ENCODE results near the gene SNRNP35. TPM values are rescaled to one million over a fixed set of nuclear protein-coding genes. Genes with fewer than 3 reads are reported as not detected.
"Not testable (repeated sequence)": the region's sequence is repeated elsewhere in the genome, so short reads cannot be mapped to it uniquely, and the experiment has no call there.

Gene SNRNP35
- total RNA-seq, 1 experiment from 2014 or later = 18.0 TPM

DNA sequence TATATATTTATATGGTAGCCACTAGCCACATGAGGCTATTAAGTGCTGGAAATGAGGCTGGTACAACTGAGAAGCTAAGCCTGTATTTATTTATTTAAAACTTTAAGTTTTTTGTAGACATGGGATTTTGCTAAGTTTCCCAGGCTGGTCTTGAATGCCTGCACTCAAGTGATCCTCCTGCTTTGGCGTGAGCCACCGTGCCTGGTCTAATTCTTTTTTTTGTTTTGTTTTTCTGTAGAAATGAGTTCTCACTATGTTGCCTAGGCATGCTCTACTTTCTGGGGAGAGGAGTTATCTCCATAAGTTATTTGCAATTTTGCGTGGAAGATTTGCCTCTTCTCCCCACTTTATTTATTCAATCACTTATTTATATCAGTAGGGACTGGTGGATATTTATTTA, 4.8 kb upstream of the SNRNP35 start:
- H3K36me3 Mint-ChIP-seq (ENCODE audit: insufficient read depth, unreplicated experiment) = peaks cover 5% of the 10 kb centered on the region
- CTCF ChIA-PET = no interaction called here
- no peaks in the 10 kb centered on the region for H3K4me1 Mint-ChIP-seq (ENCODE audit: insufficient read depth, unreplicated experiment)
- H3K9me3 Mint-ChIP-seq (ENCODE audit: unreplicated experiment) = no peaks in the 10 kb centered on the region
- BruUV-seq (replicated peaks) = no TSS peak
- no peak for DNase-seq (ENCODE audit: unreplicated experiment)
- H3K27ac Mint-ChIP-seq (ENCODE audit: low read depth, unreplicated experiment) = no peak overlapping the region
- intact Hi-C loops (cut with micrococcal nuclease) = no loop called here
- H3K27me3 Mint-ChIP-seq (ENCODE audit: insufficient read depth, unreplicated experiment) = no peaks in the 10 kb centered on the region
- POLR2A ChIA-PET = no interaction called here
- H3K4me3 Mint-ChIP-seq (ENCODE audit: unreplicated experiment) = no peak overlapping the region
- TF ChIP-seq, protein P1, sequence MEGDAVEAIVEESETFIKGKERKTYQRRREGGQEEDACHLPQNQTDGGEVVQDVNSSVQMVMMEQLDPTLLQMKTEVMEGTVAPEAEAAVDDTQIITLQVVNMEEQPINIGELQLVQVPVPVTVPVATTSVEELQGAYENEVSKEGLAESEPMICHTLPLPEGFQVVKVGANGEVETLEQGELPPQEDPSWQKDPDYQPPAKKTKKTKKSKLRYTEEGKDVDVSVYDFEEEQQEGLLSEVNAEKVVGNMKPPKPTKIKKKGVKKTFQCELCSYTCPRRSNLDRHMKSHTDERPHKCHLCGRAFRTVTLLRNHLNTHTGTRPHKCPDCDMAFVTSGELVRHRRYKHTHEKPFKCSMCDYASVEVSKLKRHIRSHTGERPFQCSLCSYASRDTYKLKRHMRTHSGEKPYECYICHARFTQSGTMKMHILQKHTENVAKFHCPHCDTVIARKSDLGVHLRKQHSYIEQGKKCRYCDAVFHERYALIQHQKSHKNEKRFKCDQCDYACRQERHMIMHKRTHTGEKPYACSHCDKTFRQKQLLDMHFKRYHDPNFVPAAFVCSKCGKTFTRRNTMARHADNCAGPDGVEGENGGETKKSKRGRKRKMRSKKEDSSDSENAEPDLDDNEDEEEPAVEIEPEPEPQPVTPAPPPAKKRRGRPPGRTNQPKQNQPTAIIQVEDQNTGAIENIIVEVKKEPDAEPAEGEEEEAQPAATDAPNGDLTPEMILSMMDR (IDR thresholded peaks at IDR 0.05; ENCODE audit: unreplicated experiment) = no peak

GRCh38 chr12:123463174-123463573, 5.2 kb downstream of the SNRNP35 start:
- intact Hi-C loops (cut with micrococcal nuclease); BruUV-seq (replicated peaks); H3K9me3 Mint-ChIP-seq (ENCODE audit: unreplicated experiment); DNase-seq (ENCODE audit: unreplicated experiment); H3K27me3 Mint-ChIP-seq (ENCODE audit: insufficient read depth, unreplicated experiment); H3K27ac Mint-ChIP-seq (ENCODE audit: low read depth, unreplicated experiment); H3K4me3 Mint-ChIP-seq (ENCODE audit: unreplicated experiment): not testable (repeated sequence)
- peaks cover 14% of the 10 kb centered on the region for H3K4me1 Mint-ChIP-seq (ENCODE audit: insufficient read depth, unreplicated experiment)
- ChIA-PET CTCF (interaction anchor here (0.6 kb wide), 1 partner anchor 101 kb away, joined by 3 read pairs; no protein-coding TSS in a partner anchor), POLR2A (interaction anchor here (0.6 kb wide), 1 partner anchor 54 kb away, joined by 5 read pairs; no protein-coding TSS in a partner anchor)
- H3K36me3 Mint-ChIP-seq (ENCODE audit: insufficient read depth, unreplicated experiment) = peaks cover 76% of the 10 kb centered on the region

DNA sequence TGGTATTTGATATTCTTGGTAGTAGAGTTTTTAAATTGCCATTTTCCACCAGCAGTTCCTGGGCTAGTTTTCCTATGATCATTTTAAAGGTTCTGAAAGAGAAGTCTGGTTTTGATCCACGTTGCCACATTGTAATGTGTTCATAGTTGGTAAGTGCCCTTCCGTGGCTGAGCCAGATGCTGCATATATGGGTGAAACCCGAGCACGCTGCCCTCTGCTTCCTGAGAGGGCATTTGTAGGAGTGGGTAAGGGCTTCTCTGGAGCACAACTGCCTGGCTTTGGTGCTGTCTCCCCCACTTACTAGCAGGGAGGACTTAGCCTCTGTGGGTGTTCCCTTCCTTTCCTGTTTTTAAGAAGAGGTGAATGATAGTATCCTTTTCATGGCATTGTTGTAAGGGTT, 7.1 kb downstream of the SNRNP35 start:
- no TSS peak for BruUV-seq (replicated peaks)
- ChIA-PET POLR2A (no interaction called here), CTCF (no interaction called here)
- TF ChIP-seq, protein P1 (IDR thresholded peaks at IDR 0.05; ENCODE audit: unreplicated experiment) = no peak
- Mint-ChIP-seq H3K4me3 (ENCODE audit: unreplicated experiment) (no peak overlapping the region), H3K9me3 (ENCODE audit: unreplicated experiment) (no peaks in the 10 kb centered on the region), H3K4me1 (ENCODE audit: insufficient read depth, unreplicated experiment) (peaks cover 8% of the 10 kb centered on the region), H3K27ac (ENCODE audit: low read depth, unreplicated experiment) (no peak overlapping the region), H3K27me3 (ENCODE audit: insufficient read depth, unreplicated experiment) (no peaks in the 10 kb centered on the region), H3K36me3 (ENCODE audit: insufficient read depth, unreplicated experiment) (peaks cover 63% of the 10 kb centered on the region)
- DNase-seq (ENCODE audit: unreplicated experiment) = no peak
- intact Hi-C loops (cut with micrococcal nuclease) = no loop called here

GRCh38 chr12:123468786-123469185, 10.8 kb downstream of the SNRNP35 start:
- H3K9me3 Mint-ChIP-seq (ENCODE audit: unreplicated experiment) = no peaks in the 10 kb centered on the region
- H3K4me3 Mint-ChIP-seq (ENCODE audit: unreplicated experiment) = no peak overlapping the region
- no peaks in the 10 kb centered on the region for H3K27me3 Mint-ChIP-seq (ENCODE audit: insufficient read depth, unreplicated experiment)
- CTCF ChIA-PET = interaction anchor here (0.7 to 1.0 kb wide), 2 partner anchors 9 to 151 kb away, joined by 3 read pairs; no protein-coding TSS in a partner anchor
- no peak overlapping the region for H3K27ac Mint-ChIP-seq (ENCODE audit: low read depth, unreplicated experiment)
- BruUV-seq (replicated peaks) = no TSS peak
- DNase-seq (ENCODE audit: unreplicated experiment) = no peak
- peaks cover 65% of the 10 kb centered on the region for H3K36me3 Mint-ChIP-seq (ENCODE audit: insufficient read depth, unreplicated experiment)
- TF ChIP-seq, protein P1 (IDR thresholded peaks at IDR 0.05; ENCODE audit: unreplicated experiment) = no peak
- intact Hi-C loops (cut with micrococcal nuclease) = no loop called here
- POLR2A ChIA-PET = interaction anchor here (1.0 kb wide), 1 partner anchor 9 kb away, joined by 3 read pairs; no protein-coding TSS in a partner anchor
- H3K4me1 Mint-ChIP-seq (ENCODE audit: insufficient read depth, unreplicated experiment) = no peaks in the 10 kb centered on the region

DNA sequence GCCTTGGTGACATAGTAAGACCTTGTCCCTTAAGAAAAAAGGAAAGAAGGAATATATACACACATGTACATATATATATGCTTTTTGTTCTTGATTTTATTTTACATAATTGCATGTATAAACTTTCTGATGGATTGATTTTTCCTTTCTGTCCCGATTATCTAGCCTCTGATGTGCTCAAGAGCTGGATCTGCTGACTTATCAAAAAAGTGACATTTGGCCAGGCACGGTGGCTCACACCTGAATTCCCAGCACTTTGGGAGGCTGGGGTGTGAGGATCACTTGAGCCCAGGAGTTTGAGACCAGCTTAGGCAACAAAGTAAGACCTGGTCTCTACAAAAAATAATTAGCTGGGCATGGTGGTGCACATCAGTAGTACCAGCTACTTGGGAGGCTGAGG, 12.0 kb downstream of the SNRNP35 start:
- no peak overlapping the region for H3K4me3 Mint-ChIP-seq (ENCODE audit: unreplicated experiment)
- intact Hi-C loops (cut with micrococcal nuclease) = no loop called here
- H3K27ac Mint-ChIP-seq (ENCODE audit: low read depth, unreplicated experiment) = no peak overlapping the region
- ChIA-PET CTCF (interaction anchor here (0.7 kb wide), 1 partner anchor 112 kb away, joined by 3 read pairs; no protein-coding TSS in a partner anchor), POLR2A (interaction anchor here (0.6 to 0.8 kb wide), 3 partner anchors 24 to 417 kb away, joined by 3 to 4 read pairs (median 3); no protein-coding TSS in a partner anchor)
- TF ChIP-seq, protein P1 (IDR thresholded peaks at IDR 0.05; ENCODE audit: unreplicated experiment) = no peak
- BruUV-seq (replicated peaks) = no TSS peak
- no peaks in the 10 kb centered on the region for H3K9me3 Mint-ChIP-seq (ENCODE audit: unreplicated experiment)
- no peaks in the 10 kb centered on the region for H3K4me1 Mint-ChIP-seq (ENCODE audit: insufficient read depth, unreplicated experiment)
- H3K27me3 Mint-ChIP-seq (ENCODE audit: insufficient read depth, unreplicated experiment) = no peaks in the 10 kb centered on the region
- H3K36me3 Mint-ChIP-seq (ENCODE audit: insufficient read depth, unreplicated experiment) = peaks cover 62% of the 10 kb centered on the region
- DNase-seq (ENCODE audit: unreplicated experiment) = no peak
